ENCODE data around the gene MANSC4.

MANSC4 gene

GRCh38 chr12:27733791-27734190 is 46.2 kb downstream of the MANSC4 start:
- Histone ChIP-seq H3K36me3 (peaks cover 22% of the 10 kb centered on the region), H3K27me3 (no peaks in the 10 kb centered on the region), H3K4me3 (ENCODE audit: low read depth in 1 of 2, low read length in 1 of 2) (no peak overlapping the region), H3K27ac (no peak overlapping the region), H3K4me1 (ENCODE audit: control insufficient read depth in 1 of 2, insufficient read depth in 1 of 2, low read depth in 1 of 2, low read length in 1 of 2) (no peaks in the 10 kb centered on the region), H3K9me3 (no peaks in the 10 kb centered on the region)
- no peak for TF ChIP-seq CTCF (IDR thresholded peaks at IDR 0.05)

GRCh38 chr12:27733052-27733656 is 46.9 kb downstream of the MANSC4 start:
- H3K9me3 ChIP-seq: no peaks in the 10 kb centered on the region
- peaks cover 19% of the 10 kb centered on the region for H3K36me3 ChIP-seq
- H3K4me1 ChIP-seq (ENCODE audit: control insufficient read depth in 1 of 2, insufficient read depth in 1 of 2, low read depth in 1 of 2, low read length in 1 of 2): no peaks in the 10 kb centered on the region
- H3K27me3 ChIP-seq: no peaks in the 10 kb centered on the region
- no peak overlapping the region for H3K27ac ChIP-seq
- no peak for TF ChIP-seq CTCF (IDR thresholded peaks at IDR 0.05)
- H3K4me3 ChIP-seq (ENCODE audit: low read depth in 1 of 2, low read length in 1 of 2): no peak overlapping the region

GRCh38 chr12:27732281-27732680 is 47.8 kb downstream of the MANSC4 start:
- H3K4me3 ChIP-seq (ENCODE audit: low read depth in 1 of 2, low read length in 1 of 2): no peak overlapping the region
- peaks cover 14% of the 10 kb centered on the region for H3K36me3 ChIP-seq
- no peak overlapping the region for H3K27ac ChIP-seq

GRCh38 chr12:27730097-27730588 is 49.9 kb downstream of the MANSC4 start:
- TF ChIP-seq CTCF (IDR thresholded peaks at IDR 0.05): no peak
- Histone ChIP-seq H3K4me1 (ENCODE audit: control insufficient read depth in 1 of 2, insufficient read depth in 1 of 2, low read depth in 1 of 2, low read length in 1 of 2) (no peaks in the 10 kb centered on the region), H3K27me3 (no peaks in the 10 kb centered on the region), H3K27ac (no peak overlapping the region), H3K9me3 (no peaks in the 10 kb centered on the region), H3K4me3 (ENCODE audit: low read depth in 1 of 2, low read length in 1 of 2) (no peak overlapping the region), H3K36me3 (peaks cover 12% of the 10 kb centered on the region)

More at GRCh38 chr12:27732281-27732680, 47.8 kb downstream of the MANSC4 start:
- no peaks in the 10 kb centered on the region for H3K9me3 ChIP-seq
- H3K27me3 ChIP-seq: no peaks in the 10 kb centered on the region
- no peak for TF ChIP-seq CTCF (IDR thresholded peaks at IDR 0.05)
- no peaks in the 10 kb centered on the region for H3K4me1 ChIP-seq (ENCODE audit: control insufficient read depth in 1 of 2, insufficient read depth in 1 of 2, low read depth in 1 of 2, low read length in 1 of 2)

- H3K27ac ChIP-seq: no peak overlapping the region
- no peak overlapping the region for H3K4me3 ChIP-seq (ENCODE audit: low read depth in 1 of 2, low read length in 1 of 2)
- no peaks in the 10 kb centered on the region for H3K9me3 ChIP-seq
- H3K36me3 ChIP-seq: peaks cover 35% of the 10 kb centered on the region
- no peaks in the 10 kb centered on the region for H3K4me1 ChIP-seq (ENCODE audit: control insufficient read depth in 1 of 2, insufficient read depth in 1 of 2, low read depth in 1 of 2, low read length in 1 of 2)
- no peak for TF ChIP-seq CTCF (IDR thresholded peaks at IDR 0.05)
- H3K27me3 ChIP-seq: no peaks in the 10 kb centered on the region
Observed at GRCh38 chr12:27723212-27723611, 56.8 kb downstream of the MANSC4 start.
